Liver (tissue), 9 donors: ENCODE results near the gene BTAF1. TPM values are rescaled to one million over a fixed set of nuclear protein-coding genes. Genes with fewer than 3 reads are reported as not detected.

ENCODE experiments used
- DNase-seq: peaks from one replicate; pipeline ENCODE4 v3.0.0-alpha.2; 2017; ENCODE audit warnings: low spot score
- H3K27ac ChIP-seq, 2 donors: one replicate each; pipeline ENCODE4 v1.7.0; 2013; ENCODE audit warnings: inconsistent platforms in 2 of 2, low read length in 2 of 2, control low read depth in 1 of 2, low read depth in 1 of 2, mild to moderate bottlenecking in 1 of 2
- H3K27me3 ChIP-seq, 4 donors: one replicate each; pipeline versions ENCODE4 v1.6.1 to v1.7.0; 2013; ENCODE audit warnings: low read length in 3 of 4, inconsistent platforms in 1 of 4, mild to moderate bottlenecking in 1 of 4, moderate library complexity in 1 of 4; ENCODE audit not compliant: control insufficient read depth in 4 of 4, insufficient read depth in 4 of 4
- H3K36me3 ChIP-seq, 4 donors: one replicate each; pipeline versions ENCODE4 v1.6.1 to v1.7.0; 2013; ENCODE audit warnings: low read length in 3 of 4, mild to moderate bottlenecking in 3 of 4, low read depth in 1 of 4, moderate library complexity in 1 of 4; ENCODE audit not compliant: control insufficient read depth in 4 of 4, insufficient read depth in 3 of 4
- H3K4me1 ChIP-seq, 4 donors: one replicate each; pipeline versions ENCODE4 v1.6.1 to v1.7.0; 2013; ENCODE audit warnings: low read length in 3 of 4, mild to moderate bottlenecking in 3 of 4, moderate library complexity in 1 of 4; ENCODE audit not compliant: control insufficient read depth in 4 of 4, insufficient read depth in 4 of 4
- H3K4me3 ChIP-seq, 3 donors: one replicate each; pipeline versions ENCODE4 v1.6.1 to v1.7.0; 2013; ENCODE audit warnings: low read length in 3 of 3, control low read depth in 1 of 3, low read depth in 1 of 3, mild to moderate bottlenecking in 1 of 3
- H3K9ac ChIP-seq, 2 donors: one replicate each; pipeline ENCODE4 v1.7.0; 2013; ENCODE audit warnings: low read length in 2 of 2, mild to moderate bottlenecking in 2 of 2, moderate library complexity in 2 of 2, control low read depth in 1 of 2, low read depth in 1 of 2
- H3K9me3 ChIP-seq, 4 donors: one replicate each; pipeline versions ENCODE4 v1.6.1 to v1.7.0; 2013; ENCODE audit warnings: low read length in 3 of 4; ENCODE audit not compliant: control insufficient read depth in 4 of 4
- ATF3 ChIP-seq: IDR thresholded peaks from 2 replicates; pipeline ENCODE4 v1.6.1; 2016; ENCODE audit warnings: antibody characterized with exemption
- CTCF ChIP-seq: fragments of 150-350 bp; IDR thresholded peaks from 2 replicates; pipeline ENCODE4 v1.5.1; 2017; ENCODE audit warnings: improper control_type of control experiment, low read depth, low read length; ENCODE audit not compliant: missing input control
- EGR1 ChIP-seq, 2 donors: IDR thresholded peaks; 2 replicates each; pipeline ENCODE4 v1.6.1; 2016 to 2018; ENCODE audit warnings: antibody characterized with exemption in 2 of 2, low read depth in 2 of 2
- FOXA1 ChIP-seq: IDR thresholded peaks from 2 replicates; pipeline ENCODE4 v1.6.1; 2016; ENCODE audit warnings: antibody characterized with exemption
- FOXA2 ChIP-seq: IDR thresholded peaks from 2 replicates; pipeline ENCODE4 v1.6.1; 2016; ENCODE audit warnings: antibody characterized with exemption
- GABPA ChIP-seq, 2 donors: IDR thresholded peaks in 1 of 2; conservative IDR thresholded peaks in 1 of 2; 2 replicates each; pipeline ENCODE4 v1.6.1; 2016; ENCODE audit warnings: antibody characterized with exemption in 2 of 2, mild to moderate bottlenecking in 1 of 2, moderate library complexity in 1 of 2
- HNF4A ChIP-seq, 2 donors: conservative IDR thresholded peaks; 2 replicates each; pipeline ENCODE4 v1.6.1; 2016; ENCODE audit warnings: antibody characterized with exemption in 2 of 2, mild to moderate bottlenecking in 2 of 2
- HNF4G ChIP-seq: IDR thresholded peaks from 2 replicates; pipeline ENCODE4 v1.6.1; 2016; ENCODE audit warnings: antibody characterized with exemption
- JUND ChIP-seq, 2 donors: IDR thresholded peaks; 2 replicates each; pipeline ENCODE4 v1.6.1; 2016; ENCODE audit warnings: antibody characterized with exemption in 2 of 2
- MAX ChIP-seq: IDR thresholded peaks from 2 replicates; pipeline ENCODE4 v1.6.1; 2016; ENCODE audit warnings: antibody characterized with exemption
- RAD21 ChIP-seq, 2 donors: IDR thresholded peaks; 2 replicates each; pipeline ENCODE4 v1.6.1; 2016; ENCODE audit warnings: antibody characterized with exemption in 2 of 2, mild to moderate bottlenecking in 2 of 2
- REST ChIP-seq: IDR thresholded peaks from 2 replicates; pipeline ENCODE4 v1.6.1; 2016; ENCODE audit warnings: antibody characterized with exemption, mild to moderate bottlenecking
- RXRA ChIP-seq, 2 donors: IDR thresholded peaks; 2 replicates each; pipeline ENCODE4 v1.6.1; 2017 to 2018; ENCODE audit warnings: antibody characterized with exemption in 2 of 2, mild to moderate bottlenecking in 1 of 2
- SP1 ChIP-seq: IDR thresholded peaks from 2 replicates; pipeline ENCODE4 v1.6.1; 2018; ENCODE audit warnings: antibody characterized with exemption, mild to moderate bottlenecking
- TAF1 ChIP-seq: conservative IDR thresholded peaks from 2 replicates; pipeline ENCODE4 v1.6.1; 2016; ENCODE audit warnings: antibody characterized with exemption, mild to moderate bottlenecking
- YY1 ChIP-seq: IDR thresholded peaks from 2 replicates; pipeline ENCODE4 v1.6.1; 2016; ENCODE audit warnings: antibody characterized with exemption, mild to moderate bottlenecking
- ZBTB33 ChIP-seq: IDR thresholded peaks from 2 replicates; pipeline ENCODE4 v1.6.1; 2016; ENCODE audit warnings: antibody characterized with exemption
- WGBS: extraction: QIAGEN DNeasy Blood & Tissue Kit; methylation state at CpG from one replicate; pipeline ENCODE4 v1.1.7; 2013; 5-methylcytosine and 5-hydroxymethylcytosine counted together
- polyA plus RNA-seq, 2 donors: library from polyadenylated mRNA; stranded (reverse) in 1 of 2; unstranded in 1 of 2; fragments of 200-250 nt in 1 of 2; fragments of >200 nt in 1 of 2; fragmentation: Nextera tagmentation in 1 of 2; extraction: Ambion mirVana in 1 of 2; gene quantifications; one replicate each; pipeline versions ENCODE4 v1.2.1 to v1.2.3, GENCODE V29; 2013 to 2015
- total RNA-seq, 2 donors: library from RNA; depleted of rRNA; stranded (reverse); fragments of >200 nt; gene quantifications; one replicate each; pipeline ENCODE4 v1.2.3, GENCODE V29; 2014
- donor health status: healthy.
- donor health status: healthy.
- donor health status: healthy.
- donor health status: healthy.
- donor health status: healthy.

The BTAF1 gene
- total and polyA plus RNA-seq, 4 donors = 5.9 to 49.6 (median 18.0) TPM

GRCh38 chr10:91987397-91988037 is 63.9 kb downstream of the BTAF1 start:
- no peak for DNase-seq
- Histone ChIP-seq H3K4me3 (no peak overlapping the region), H3K4me1 (no peaks in the 10 kb centered on the region), H3K27ac (no peak overlapping the region), H3K9me3 (no peaks in the 10 kb centered on the region), H3K9ac (no peak overlapping the region), H3K36me3 (peaks cover 9 to 46% (median 37%) of the 10 kb centered on the region in 4 donors), H3K27me3 (no peaks in the 10 kb centered on the region)
- 95% methylated on average over 8 of the region's 8 CpGs for WGBS
- TF ChIP-seq EGR1 (IDR thresholded peaks at IDR 0.05; ENCODE audit: low read depth in 2 of 2) (no peak), RXRA (IDR thresholded peaks at IDR 0.05) (no peak), FOXA2 (no peak), REST (no peak), ZBTB33 (no peak), HNF4A (conservative IDR thresholded peaks at IDR 0.05) (no peak), YY1 (no peak), GABPA (IDR thresholded peaks at IDR 0.05 in 1 of 2, conservative IDR thresholded peaks at IDR 0.05 in 1 of 2) (no peak), CTCF (no peak), SP1 (no peak), FOXA1 (no peak), MAX (no peak), RAD21 (IDR thresholded peaks at IDR 0.05) (no peak), TAF1 (no peak), HNF4G (no peak), JUND (IDR thresholded peaks at IDR 0.05) (no peak)

GRCh38 chr10:91992031-91992430 is 68.5 kb downstream of the BTAF1 start:
- H3K36me3 ChIP-seq = peaks cover 11 to 33% (median 30%) of the 10 kb centered on the region in 4 donors
- TF ChIP-seq JUND (IDR thresholded peaks at IDR 0.05) (no peak), FOXA1 (no peak), ZBTB33 (no peak), REST (no peak), EGR1 (IDR thresholded peaks at IDR 0.05; ENCODE audit: low read depth in 2 of 2) (no peak), FOXA2 (no peak), GABPA (IDR thresholded peaks at IDR 0.05 in 1 of 2, conservative IDR thresholded peaks at IDR 0.05 in 1 of 2) (no peak), ATF3 (no peak), HNF4G (no peak)
- H3K9ac ChIP-seq = no peak overlapping the region
- H3K27ac ChIP-seq = no peak overlapping the region
- no peak overlapping the region for H3K4me3 ChIP-seq
- H3K27me3 ChIP-seq = no peaks in the 10 kb centered on the region
- DNase-seq = no peak
- no peaks in the 10 kb centered on the region for H3K9me3 ChIP-seq
- no peaks in the 10 kb centered on the region for H3K4me1 ChIP-seq
- 87% methylated on average over 1 of the region's 1 CpG for WGBS
